GM21447 (cell line): ENCODE data around the gene RIMS1.
"Not testable (repeated sequence)": the region's sequence is repeated elsewhere in the genome, so short reads cannot be mapped to it uniquely, and the experiment has no call there.

Experiments
- ATAC-seq: cut with Tn5 transposase; IDR thresholded peaks from one replicate; pipeline ENCODE4 v1.9.1; 2021; ENCODE audit not compliant: unreplicated experiment

The RIMS1 gene

DNA sequence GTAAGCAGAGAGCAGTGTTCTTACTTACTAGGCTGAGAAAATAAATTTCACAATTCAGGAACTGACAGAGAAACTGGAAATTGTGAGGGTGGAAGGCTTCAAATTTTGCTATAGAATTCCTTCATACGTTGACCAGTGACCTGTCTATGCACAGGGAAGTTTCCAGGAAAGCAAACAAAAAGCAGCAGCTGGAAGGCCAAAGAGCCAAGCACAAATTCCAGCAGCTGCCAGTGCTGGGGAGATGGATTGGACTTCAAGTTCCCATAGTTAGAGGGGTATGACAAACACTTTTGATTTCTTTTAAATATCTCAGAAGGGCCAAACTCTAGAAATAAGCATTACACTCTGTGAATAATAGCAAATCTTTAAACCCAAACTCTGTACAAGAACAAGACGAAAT is 436.4 kb downstream of the RIMS1 start:
- no peak for ATAC-seq

DNA sequence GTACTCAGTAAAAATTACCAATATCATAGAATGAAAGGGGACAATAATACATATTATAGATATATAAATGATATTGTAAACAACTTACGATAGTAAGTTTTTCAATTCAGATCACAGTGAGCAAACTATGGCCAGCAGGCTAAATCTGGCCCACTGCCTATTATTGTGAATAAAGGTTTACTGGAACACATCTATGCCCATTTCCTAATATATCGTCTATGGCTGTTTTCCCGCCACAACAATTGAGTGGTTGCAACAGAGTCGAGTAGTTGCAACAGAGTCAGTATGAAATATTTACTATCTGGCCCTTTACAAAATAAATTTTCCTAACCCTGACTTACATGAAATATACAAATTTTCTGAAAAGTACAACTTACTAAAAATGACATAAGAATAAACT is 438.2 kb downstream of the RIMS1 start:
- no peak for ATAC-seq

DNA sequence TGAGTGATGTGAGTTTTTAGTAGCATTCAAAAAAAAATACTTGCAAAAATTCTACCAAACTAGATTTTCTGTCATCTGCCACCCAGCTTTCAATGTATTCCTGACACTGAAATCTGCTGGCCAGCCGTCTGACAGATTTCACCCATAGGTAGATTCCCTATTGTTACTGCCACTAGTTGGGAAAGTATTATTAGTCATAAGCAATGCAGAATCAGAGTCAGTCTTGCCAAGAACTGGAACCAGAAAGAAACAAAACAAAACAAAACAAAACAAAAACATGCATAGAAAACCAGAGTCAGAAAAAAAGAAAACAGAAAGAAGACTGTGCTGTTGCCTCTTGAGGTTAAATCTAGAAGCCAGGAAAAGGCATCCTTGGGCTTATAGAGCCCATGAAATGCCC is 442.4 kb downstream of the RIMS1 start:
- no peak for ATAC-seq

DNA sequence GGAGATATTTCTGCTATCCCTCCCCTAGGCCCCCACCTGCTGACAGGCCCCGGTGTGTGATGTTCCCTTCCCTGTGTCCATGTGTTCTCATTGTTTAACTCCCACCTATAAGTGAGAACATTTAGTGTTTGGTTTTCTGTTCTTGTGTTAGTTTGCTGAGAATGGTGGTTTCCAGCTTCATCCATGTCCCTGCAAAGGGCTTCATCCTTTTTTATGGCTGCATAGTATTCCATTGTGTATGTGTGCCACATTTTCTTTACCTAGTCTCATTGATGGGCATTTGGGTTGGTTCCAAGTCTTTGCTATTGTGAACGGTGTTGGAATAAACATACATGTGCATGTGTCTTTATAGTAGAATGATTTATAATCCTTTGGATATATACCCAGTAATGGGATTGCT is 448.9 kb downstream of the RIMS1 start:
- not testable (repeated sequence) for ATAC-seq

DNA sequence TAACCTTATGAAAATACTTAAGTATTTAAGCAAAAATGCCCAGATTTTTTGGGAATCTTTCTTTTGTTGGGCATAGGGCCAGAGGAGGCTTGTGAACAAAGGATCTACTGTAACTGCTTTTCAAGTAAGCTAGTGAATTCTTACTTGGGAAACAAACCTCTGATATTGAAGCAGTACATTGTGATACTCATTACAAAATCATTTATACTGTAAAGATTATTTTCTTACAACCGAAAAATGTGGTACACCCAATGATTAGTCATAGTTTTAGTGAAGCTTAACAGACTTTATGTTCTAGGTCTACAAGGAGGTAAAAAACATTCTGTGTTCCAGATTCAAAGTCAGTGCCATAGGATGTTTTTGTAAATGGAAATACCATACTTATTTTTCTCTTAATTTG is 462.6 kb downstream of the RIMS1 start:
- no peak for ATAC-seq

DNA sequence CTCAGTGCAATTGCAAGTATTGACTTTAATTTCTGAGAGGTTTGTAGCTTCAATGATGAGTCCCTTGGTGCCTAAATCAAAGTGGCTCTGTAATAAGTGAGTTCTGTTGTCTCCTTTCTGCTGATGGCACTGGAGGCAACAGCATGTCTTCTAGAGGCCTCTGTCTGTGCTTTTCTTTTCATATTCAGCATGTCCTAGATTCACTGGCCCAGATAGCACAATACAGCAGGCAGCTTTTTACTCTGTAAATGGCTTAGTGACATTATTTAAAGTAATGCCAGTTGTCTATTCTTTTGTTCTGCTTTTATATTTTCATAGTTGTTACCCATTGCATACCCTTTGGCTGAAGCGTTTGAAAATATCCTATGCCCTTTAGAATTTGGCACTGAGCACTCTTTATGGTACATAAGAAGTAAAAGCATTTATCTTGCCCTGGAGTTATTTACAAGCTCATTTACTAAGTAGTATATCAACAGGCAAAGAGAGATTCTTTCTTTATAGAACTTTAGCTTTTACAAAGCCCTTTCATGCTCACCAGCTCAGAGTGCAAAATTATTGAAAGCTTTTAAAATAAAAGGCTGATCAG is 464.0 kb downstream of the RIMS1 start:
- no peak for ATAC-seq

DNA sequence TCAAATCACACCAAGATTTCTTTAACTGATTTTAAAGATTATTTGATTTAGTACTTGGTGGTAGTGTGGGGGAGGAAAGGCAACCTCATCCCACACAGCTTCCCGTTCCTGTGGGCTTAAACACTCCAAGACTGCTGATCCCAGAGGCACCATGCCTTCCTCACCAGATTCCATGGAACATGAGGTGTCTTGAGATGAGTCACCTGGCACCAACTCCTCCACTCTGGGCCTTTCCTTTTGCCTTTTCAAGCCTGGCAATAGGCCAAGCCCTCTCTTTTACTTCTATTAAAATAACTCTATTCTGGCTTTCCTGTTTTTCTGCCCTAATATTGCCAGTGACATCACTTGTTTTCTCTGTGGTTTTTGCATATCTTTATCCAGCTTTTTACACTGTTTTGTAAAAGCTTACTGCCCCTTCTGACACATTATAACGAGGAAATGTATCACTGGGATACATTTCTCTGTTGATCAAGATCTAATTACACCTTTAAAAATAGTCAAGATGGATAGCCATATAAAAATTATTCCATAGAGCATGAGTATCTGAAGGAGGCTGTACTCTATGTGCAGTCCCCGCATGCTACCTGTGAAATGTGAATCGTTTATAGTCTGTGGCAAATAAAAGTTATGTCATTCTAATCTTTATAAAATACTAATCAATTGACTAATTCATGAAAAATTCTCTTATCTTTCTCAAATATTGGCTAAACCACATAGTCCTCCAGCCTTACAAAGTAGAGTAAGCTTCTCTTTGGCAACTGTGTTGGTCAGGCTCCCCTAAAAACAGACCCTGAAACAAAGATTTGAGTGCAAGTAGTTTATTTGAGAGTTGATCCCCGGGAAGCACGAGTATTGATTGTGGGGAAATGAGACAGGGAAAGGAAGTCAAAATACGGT is 477.7 kb downstream of the RIMS1 start:
- no peak for ATAC-seq

DNA sequence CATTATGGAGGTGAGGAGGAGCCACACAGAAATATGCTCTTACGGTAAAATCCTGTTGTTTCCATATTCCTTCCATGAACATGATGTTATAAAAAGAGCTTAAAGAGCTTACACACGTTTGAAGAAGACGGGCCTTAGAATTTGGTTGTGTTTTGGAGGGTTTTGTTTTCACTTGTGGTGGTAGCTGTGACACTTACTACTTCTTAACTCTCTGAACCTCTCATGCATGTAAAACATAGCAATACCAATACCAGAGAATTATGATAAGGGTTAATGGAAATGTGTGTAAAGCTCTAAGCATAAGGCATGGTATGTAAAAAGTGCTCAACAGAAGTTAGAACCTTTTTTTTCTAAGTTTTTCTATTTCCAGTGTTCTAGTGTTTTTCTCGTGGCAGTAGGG is 479.4 kb downstream of the RIMS1 start:
- ATAC-seq: no peak

DNA sequence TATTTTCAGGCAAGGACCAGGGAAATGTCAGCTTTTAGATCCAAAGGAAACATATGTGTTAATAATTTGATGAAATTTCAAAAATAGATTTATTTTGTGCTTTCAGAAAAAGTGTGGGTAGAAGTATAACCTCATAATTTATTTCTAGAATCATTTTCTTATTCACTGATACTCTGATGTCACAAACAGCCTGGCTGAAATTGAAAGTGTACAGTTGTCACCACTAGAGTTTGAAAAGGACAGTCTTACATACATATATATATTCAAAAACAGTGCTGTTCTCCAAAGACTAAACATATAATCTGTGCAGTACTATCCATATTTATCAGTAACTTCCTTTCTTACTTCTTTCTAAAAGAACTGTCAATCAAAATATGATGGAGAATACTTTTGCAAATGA is 481.1 kb downstream of the RIMS1 start:
- no peak for ATAC-seq

DNA sequence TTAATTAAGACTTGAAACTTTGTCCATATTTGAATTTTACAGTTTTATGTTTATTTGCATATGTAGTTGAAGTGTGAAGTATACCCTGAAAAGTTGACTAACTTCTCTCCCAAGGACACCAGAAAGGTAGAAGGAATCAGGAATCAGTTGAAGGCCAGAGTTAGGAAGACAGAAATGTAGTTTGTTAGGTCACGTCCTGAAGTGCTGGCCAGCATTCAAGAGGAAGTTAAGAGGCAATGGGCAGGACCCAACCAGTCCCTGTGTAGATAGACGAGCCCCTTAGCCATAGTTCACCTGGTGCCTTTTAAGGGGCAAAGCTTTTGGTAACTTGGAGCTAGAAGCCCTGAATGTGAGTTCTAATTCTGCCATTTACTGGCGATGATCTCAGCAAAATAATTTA is 485.1 kb downstream of the RIMS1 start:
- ATAC-seq: no peak

DNA sequence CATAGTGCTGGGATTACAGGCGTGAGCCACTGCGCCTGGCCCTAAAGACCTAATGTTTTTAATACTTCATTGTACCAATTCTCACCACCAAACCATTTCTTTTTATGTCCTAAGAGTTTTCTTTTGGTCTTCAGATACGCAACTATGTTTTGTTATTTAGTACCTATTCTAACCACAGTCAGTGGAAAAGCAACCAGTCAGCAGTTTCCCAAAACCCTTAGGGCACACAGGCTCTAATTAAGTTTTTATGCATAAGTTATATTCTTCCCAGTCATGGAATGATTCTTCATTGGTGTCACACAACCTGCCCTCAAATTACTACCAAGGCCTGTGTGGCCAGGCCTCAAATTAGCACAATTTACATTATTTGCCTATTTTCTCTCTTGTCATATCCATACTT is 487.8 kb downstream of the RIMS1 start:
- no peak for ATAC-seq

DNA sequence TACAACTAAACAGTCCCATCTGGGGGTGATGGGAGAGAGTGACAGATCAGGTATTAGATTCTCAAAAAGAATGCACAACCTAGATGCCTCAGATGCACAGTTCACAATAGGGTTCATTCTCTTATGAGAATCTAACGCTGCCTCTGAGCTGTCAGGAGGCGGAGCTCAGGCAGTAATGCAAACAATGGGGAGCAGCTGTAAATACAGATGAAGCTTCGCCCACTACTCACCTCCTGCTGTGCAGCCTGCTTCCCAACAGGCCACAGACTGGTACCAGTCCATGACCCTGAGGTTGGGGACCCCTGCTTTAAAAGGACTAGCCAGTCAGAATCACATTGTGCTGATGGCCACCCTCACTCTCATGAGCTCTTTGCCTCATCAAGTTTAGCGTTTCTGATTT is 488.5 kb downstream of the RIMS1 start:
- no peak for ATAC-seq

DNA sequence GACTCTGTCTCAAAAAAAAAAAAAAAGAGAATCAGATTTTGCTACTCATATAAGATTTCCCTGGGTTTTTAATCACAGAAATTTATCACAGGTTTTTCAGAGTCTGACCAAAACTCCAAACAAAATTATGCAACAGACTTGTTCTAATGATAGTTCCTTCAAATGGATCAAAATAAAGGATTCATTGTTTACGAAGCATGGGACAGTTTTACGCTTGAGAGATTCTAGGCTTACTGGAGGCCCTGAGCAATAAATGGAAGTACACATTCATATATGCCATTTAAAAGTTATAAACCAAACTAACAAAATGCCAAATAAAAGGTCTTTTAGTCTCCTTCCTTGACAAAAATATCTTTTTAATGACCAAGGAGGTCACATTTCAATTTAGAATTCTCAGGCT is 490.4 kb downstream of the RIMS1 start:
- no peak for ATAC-seq

DNA sequence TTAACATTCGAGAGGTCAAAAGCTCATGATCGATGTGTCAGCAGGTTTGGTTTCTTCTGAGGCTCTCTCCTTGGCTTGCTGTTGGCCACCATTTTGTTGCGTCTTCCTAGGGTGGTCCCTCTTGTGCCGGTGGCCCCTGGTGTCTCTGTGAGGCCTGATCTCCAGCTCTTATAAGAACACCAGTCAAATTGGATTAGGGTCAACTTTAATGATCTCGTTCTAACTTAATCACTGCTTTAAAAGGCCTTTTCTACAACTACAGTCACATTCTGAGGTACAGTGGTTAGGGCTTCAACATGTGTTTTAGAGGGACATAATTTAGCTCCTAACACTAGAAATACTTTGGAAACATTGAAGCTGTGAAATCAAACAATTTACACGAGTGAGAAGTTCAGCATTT is 494.7 kb downstream of the RIMS1 start:
- ATAC-seq: no peak

DNA sequence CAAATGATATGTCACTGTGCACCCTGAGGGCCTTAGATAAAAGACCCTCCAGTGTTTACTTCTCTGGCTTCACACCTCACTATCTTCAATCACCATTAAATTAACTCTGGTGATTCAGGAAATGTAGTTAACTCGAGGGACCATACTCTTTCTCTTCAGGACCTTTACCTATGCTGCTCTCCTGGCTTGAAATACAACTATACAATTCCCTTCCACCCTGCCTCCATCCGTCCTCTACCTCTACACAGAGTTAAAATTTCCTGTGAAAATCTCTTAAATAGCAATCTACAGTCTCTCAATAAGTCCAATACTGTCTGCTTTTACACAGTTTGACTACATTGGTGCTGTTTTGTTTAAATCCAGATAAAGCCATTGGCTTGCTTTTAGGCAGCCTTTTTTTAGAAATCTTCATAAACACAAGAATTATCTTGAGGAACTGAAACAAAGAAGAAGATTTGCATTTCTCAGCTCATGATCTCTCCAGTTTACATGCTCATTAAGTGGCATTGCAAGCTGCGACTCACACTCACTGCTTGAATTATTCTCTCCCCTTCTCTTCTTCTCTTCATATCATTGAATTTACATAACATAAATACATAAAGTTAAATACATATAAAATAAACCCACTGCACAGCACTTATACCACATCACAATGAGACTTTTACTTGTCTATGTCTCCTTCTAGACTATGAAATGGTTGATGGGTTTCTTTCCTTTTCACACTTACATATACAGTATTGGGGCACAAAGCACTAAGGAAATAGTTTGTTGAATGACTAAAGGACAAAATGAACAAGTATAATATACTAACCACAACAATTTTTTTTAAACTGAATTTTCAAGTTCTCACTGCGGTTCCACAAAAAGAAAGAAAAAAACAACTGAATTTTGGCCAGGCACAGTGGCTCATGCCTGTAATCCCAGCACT is 496.5 kb downstream of the RIMS1 start:
- peak; percentile 95 for ATAC-seq

DNA sequence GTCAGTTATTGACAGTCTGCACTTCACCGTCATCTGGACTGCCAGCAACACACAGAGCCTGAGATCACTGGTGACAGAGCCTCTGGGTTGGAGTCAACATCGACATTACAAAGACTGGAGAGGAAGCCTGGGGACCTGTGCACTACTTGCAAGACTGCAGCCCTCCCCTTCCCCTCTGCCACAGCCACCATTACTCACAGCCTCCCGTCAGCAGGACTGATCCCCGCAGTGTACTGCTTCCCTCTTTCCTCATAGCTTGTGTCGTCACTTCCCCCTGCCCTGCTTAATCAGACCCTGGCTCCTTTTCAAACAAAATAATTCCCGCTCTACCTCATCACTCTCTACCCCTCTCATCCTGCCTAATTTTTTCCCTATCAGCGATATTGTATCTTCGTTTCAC is 500.0 kb downstream of the RIMS1 start:
- ATAC-seq: no peak

DNA sequence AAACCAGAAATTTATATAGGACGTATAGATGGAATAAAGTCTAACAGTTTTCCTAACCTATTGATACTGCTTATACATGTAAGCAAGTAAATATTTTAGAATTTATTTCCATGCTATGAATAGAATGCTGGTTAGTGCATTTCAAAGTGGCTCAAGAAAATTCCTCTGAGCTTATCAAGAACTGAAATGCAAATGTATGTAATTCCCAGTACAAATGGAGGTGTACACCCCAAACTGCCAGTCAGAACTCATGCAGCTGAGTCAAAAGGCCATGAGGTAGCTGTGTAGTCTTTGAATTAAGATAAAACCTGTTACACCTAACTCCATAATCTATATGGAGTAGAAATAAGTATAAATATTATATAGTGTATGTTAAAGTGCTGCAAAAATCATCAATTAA is 503.3 kb downstream of the RIMS1 start:
- ATAC-seq: no peak

DNA sequence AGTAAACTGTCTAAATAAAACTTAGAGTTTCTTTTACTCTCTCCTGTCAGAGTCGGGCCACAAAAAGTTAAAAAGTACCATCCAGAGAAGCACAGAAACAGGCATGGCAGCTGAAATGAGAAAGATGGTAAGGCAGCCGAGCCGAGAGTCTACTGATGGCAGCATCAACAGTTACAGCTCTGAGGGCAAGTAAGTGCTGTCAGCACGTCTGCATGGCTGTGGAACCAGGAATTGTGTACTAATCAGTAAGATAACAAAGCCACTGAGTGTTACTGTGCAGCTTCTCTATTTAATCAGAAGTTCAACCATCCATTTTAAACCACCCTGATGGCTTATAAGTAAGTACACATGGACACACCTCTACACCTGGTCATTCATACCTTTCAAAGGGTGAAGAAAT is 504.2 kb downstream of the RIMS1 start:
- no peak for ATAC-seq

DNA sequence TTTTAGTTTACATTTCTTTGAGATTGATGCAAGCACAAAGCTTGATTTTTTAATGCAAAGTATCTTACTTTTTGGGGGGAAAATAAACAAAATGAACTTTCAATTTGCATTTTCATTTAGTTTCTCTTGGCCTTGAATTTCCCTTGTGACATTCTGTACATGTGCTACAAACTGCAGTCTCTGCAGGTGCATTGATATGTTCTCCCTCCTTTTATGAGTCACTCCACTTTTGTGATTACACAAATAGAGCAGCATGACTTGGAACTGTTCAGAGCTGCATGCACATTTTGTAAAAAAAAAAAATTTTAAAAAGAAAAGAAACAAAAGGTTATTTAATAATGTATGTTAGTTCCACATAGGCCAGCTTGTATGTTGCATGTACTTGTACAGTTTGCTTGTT is 515.5 kb downstream of the RIMS1 start:
- ATAC-seq: no peak

DNA sequence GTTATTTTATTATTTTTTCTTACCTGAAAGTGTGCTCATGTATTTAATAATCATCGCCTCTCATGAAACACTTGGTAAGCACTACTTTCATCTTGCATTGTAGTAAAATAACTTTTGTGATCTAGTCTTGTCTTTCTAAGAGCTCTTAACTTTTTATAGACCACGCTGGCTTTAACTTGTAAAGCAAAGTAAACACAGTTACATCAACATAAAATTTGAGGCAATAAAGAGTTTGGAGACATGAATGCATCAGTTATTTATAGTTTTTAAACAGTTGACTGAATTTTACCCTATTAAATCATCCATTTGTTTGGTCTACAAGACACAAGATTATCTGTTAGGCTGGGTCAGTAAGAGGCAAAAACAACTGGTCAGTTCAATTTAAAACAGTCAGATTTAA is 517.1 kb downstream of the RIMS1 start:
- ATAC-seq: no peak

DNA sequence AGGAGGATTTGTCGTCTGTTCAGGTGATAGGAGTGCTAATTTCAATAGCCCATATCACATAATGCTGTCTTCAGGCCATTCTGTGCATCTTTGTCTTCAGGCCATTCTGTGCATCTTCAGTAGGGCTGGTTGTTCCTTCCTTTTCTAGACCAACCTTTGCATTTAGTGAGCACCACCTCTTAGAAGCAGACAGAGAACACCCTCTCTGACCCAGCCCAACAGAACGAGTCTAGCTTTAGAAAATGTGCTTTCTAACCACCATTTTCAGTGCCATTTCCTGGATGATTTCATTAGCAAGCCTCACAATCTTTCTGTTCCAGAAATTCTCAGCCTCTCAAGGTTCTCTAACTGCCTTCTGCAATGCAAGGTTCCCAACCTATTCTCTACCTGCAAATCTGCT is 520.2 kb downstream of the RIMS1 start:
- ATAC-seq: peak; percentile 86

DNA sequence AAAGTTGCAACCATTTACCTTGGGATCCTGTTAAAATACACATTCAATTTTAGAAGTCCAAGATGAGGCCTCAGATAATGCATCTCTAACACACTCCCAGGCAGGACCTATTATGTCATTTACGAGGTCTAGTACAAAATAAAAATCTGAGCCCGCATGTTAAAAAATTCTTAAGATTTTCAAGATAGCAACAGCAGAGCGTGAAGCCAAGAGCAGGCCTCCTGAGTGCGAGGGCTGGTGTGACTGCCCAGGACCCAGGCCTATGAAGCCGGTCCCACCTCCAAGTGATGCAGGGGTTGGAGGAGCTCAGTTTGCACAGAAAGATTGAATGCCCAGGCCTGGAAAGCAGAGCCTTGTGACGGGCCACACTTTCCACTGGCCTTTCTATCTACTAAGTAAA is 524.4 kb downstream of the RIMS1 start:
- ATAC-seq: no peak
